Measurements from ENCODE around the gene ESYT2. TPM values are rescaled to one million over a fixed set of nuclear protein-coding genes. Genes with fewer than 3 reads are reported as not detected.
A peak's percentile ranks its signal among the peaks of the same experiment; 100 is the strongest.

ESYT2 gene
- total and polyA plus RNA-seq, 5 donors: 29.0 to 84.7 (median 51.7) TPM

DNA sequence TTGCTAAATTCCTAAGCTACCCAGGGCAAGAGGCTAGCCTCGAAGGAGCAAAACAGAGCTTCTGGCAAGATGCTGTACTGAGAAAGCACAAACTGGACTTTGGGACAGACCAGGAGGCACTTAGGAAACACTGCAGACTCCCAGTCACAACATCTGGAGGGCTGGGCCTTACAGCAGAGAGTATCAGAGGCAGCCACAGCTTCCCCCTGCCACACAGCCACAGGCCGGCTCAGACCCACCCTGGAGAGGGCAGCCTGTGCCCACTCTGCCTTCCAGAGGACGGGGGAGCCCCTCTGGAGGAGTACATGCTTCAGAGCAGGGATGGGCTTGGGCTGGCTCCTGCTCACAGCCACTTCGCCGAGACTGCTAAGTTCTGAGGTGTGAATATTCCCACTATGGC, 17.4 kb downstream of the ESYT2 start:
- DNase-seq (peak in 2 of 3 donors; percentile 56 to 64), ATAC-seq (peak; percentile 63 to 70)
- Histone ChIP-seq H3K27ac (ENCODE audit: low read length) (peak overlapping the region; percentile 34), H3K4me3 (ENCODE audit: low read length) (no peak overlapping the region), H3K4me1 (ENCODE audit: control insufficient read depth, insufficient read depth, low read length) (peaks cover 23% of the 10 kb centered on the region), H3K27me3 (ENCODE audit: control insufficient read depth, insufficient read depth) (no peaks in the 10 kb centered on the region), H3K9me3 (ENCODE audit: control insufficient read depth, low read length) (no peaks in the 10 kb centered on the region)
- 50% methylated on average over 5 of the region's 5 CpGs for WGBS
- intact Hi-C loops (cut with DNase I): no loop called here

DNA sequence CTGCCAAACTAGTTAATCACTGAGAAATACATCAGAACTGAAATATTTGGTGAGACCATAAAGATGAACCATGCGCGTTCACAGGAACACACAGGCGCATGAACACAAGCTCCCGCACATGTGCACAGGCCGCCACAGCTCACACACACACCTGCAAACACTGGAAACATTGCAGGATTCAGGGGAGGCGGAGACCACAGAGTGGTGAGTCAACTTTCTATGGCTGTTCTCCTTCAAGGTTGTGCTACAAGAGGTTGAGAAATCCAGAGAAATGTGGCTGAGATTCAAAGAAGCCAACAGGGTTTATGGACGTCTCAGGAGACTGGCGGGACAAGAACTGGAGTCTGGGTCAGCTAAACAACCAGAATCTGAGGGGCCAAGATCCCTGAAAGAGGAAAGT, 17.8 kb downstream of the ESYT2 start:
- Histone ChIP-seq H3K27ac (ENCODE audit: low read length) (peak overlapping the region; percentile 34), H3K4me3 (ENCODE audit: low read length) (no peak overlapping the region), H3K9me3 (ENCODE audit: control insufficient read depth, low read length) (no peaks in the 10 kb centered on the region), H3K27me3 (ENCODE audit: control insufficient read depth, insufficient read depth) (no peaks in the 10 kb centered on the region), H3K4me1 (ENCODE audit: control insufficient read depth, insufficient read depth, low read length) (peaks cover 23% of the 10 kb centered on the region)
- intact Hi-C loops (cut with DNase I): no loop called here
- ATAC-seq (peak; percentile 45 to 54), DNase-seq (peak in 1 of 3 donors; percentile 45)
- 86% methylated on average over 8 of the region's 8 CpGs for WGBS

DNA sequence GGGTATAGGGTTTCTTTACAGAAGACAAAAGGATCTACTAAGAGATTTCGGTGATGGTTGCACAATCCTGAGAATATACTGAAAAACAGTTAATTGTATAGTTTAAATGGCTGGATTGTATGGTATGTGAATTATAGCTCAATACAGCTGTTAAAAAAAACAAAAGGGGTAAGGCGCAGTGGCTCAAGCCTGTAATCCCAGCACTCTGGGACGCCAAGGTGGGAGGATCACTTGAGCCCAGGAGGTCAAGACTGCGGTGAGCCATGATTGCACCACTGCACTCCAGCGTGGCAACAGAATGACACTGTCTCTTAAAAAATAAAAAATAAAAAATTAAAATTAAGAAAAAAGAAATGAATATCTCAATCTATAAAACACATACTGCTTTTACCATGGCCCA, 18.5 kb downstream of the ESYT2 start:
- Histone ChIP-seq H3K27me3 (ENCODE audit: control insufficient read depth, insufficient read depth) (no peaks in the 10 kb centered on the region), H3K27ac (ENCODE audit: low read length) (no peak overlapping the region), H3K4me3 (ENCODE audit: low read length) (no peak overlapping the region), H3K4me1 (ENCODE audit: control insufficient read depth, insufficient read depth, low read length) (peaks cover 23% of the 10 kb centered on the region), H3K9me3 (ENCODE audit: control insufficient read depth, low read length) (no peaks in the 10 kb centered on the region)
- intact Hi-C loops (cut with DNase I): no loop called here
- ATAC-seq (no peak), DNase-seq (no peak)
- 95% methylated on average over 5 of the region's 5 CpGs for WGBS

DNA sequence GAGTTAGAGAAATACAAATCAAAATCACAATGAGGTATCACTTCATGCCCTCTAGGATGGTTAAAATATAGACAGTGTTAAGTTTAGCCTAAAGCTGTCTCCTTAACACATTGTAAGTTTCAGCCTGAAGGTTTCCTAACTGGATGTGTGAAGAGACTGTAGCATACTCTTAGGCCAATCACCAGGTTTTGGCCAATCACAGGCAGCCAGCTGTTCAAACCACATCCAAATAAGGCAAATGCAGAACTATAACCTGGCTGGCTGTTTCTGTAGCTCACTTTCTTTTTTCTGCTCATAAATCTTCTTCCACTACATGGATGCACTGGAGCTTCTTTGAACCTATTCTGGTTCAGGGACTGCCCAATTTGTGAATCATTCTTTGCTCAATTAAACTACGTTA, 19.7 kb downstream of the ESYT2 start:
- H3K4me1 ChIP-seq (ENCODE audit: control insufficient read depth, insufficient read depth, low read length): peaks cover 12% of the 10 kb centered on the region
- ATAC-seq (peak in 1 of 2 donors; percentile 12), DNase-seq (no peak)
- H3K4me3 ChIP-seq (ENCODE audit: low read length): no peak overlapping the region
- no peaks in the 10 kb centered on the region for H3K27me3 ChIP-seq (ENCODE audit: control insufficient read depth, insufficient read depth)
- 88% methylated on average over 1 of the region's 1 CpG for WGBS
- H3K9me3 ChIP-seq (ENCODE audit: control insufficient read depth, low read length): no peaks in the 10 kb centered on the region
- no peak overlapping the region for H3K27ac ChIP-seq (ENCODE audit: low read length)
- intact Hi-C loops (cut with DNase I): no loop called here

DNA sequence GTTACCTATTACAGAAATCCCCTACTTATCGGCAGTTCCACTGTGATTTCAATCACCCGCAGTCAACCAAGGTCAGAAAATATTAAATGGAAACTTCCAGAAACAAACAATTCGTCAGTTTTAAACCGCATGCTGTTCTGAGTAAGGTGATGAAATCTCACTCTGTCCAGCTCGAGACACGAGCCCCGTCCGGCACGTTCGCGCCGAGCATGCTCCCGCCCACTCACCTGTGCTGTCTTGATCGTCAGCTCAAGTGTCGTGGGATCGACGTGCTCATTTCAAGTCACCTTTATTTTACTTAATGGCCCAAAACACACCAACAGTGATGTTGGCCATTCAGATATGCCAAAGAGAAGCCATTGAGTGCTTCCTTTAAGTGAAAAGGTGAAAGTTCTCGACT, 21.2 kb downstream of the ESYT2 start:
- Histone ChIP-seq H3K27ac (ENCODE audit: low read length) (no peak overlapping the region), H3K27me3 (ENCODE audit: control insufficient read depth, insufficient read depth) (no peaks in the 10 kb centered on the region), H3K9me3 (ENCODE audit: control insufficient read depth, low read length) (no peaks in the 10 kb centered on the region), H3K4me3 (ENCODE audit: low read length) (no peak overlapping the region), H3K4me1 (ENCODE audit: control insufficient read depth, insufficient read depth, low read length) (peaks cover 11% of the 10 kb centered on the region)
- peak in 1 of 3 donors; percentile 59 for DNase-seq
- intact Hi-C loops (cut with DNase I): no loop called here
- whole genome bisulfite sequencing: 97% methylated on average over 18 of the region's 18 CpGs
- ATAC-seq: no peak

DNA sequence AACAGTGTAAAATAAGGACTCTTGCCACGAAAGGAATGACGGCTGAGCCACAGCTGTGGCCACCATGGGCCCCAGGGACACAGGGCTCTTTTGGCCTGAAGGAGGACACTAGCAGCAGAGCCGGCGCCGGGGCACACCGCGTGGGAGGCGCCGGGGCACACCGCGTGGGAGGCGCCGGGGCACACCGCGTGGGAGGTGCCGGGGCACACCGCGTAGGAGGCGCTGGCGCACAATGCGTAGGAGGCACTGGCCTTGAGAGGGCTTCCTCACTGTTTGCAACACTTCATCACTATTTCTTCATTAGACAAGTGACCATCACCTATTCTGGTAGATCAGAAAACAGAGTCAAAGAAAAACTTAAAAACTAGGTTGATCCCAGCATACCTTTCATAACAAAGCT, 23.4 kb downstream of the ESYT2 start:
- H3K27me3 ChIP-seq (ENCODE audit: control insufficient read depth, insufficient read depth): no peaks in the 10 kb centered on the region
- ATAC-seq: peak; percentile 21 to 38
- no peaks in the 10 kb centered on the region for H3K9me3 ChIP-seq (ENCODE audit: control insufficient read depth, low read length)
- peaks cover 1% of the 10 kb centered on the region for H3K4me1 ChIP-seq (ENCODE audit: control insufficient read depth, insufficient read depth, low read length)
- no peak overlapping the region for H3K4me3 ChIP-seq (ENCODE audit: low read length)
- H3K27ac ChIP-seq (ENCODE audit: low read length): no peak overlapping the region
- DNase-seq: peak in 1 of 3 donors; percentile 32
- WGBS: 92% methylated on average over 21 of the region's 21 CpGs
- intact Hi-C loops (cut with DNase I): no loop called here

DNA sequence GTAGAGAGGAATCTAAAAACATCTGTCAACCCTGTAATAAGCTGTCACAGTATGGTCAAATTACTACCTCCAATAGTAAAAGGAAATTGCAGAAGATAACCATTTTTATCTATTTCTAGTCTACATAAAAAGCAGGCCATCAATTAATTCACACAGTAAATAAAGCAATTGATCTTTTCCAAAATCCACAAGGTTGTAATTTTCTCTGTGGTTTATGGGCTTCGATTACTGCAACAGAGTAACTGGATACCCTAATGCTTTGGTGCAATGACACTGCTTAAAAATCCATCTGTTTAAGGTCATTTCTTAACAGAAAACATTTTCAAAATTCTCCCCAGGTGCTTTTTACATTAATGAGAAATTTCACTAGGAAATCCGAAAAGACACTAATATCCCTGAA, 23.9 kb downstream of the ESYT2 start:
- WGBS: 97% methylated on average over 2 of the region's 2 CpGs
- Histone ChIP-seq H3K4me1 (ENCODE audit: control insufficient read depth, insufficient read depth, low read length) (peaks cover under 1% of the 10 kb centered on the region), H3K27ac (ENCODE audit: low read length) (no peak overlapping the region)

DNA sequence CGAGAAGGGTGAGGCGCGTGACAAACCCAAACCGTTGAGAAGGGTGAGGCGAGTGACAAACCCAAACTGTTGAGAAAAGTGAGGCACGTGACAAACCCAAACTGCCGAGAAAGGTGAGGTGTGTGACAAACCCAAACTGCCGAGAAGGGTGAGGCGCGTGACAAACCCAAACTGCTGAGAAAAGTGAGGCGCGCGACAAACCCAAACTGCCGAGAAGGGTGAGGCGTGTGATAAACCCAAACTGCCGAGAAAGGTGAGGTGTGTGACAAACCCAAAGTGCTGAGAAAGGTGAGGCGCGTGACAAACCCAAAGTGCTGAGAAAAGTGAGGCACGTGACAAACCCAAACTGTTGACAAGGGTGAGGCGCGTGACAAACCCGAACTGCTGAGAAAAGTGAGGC, 25.0 kb downstream of the ESYT2 start:
- no peaks in the 10 kb centered on the region for H3K4me1 ChIP-seq (ENCODE audit: control insufficient read depth, insufficient read depth, low read length)
- WGBS: 93% methylated on average over 22 of the region's 22 CpGs
- DNase-seq (peak in 1 of 3 donors; percentile 32), ATAC-seq (no peak)
- H3K27me3 ChIP-seq (ENCODE audit: control insufficient read depth, insufficient read depth): no peaks in the 10 kb centered on the region
- no peak overlapping the region for H3K4me3 ChIP-seq (ENCODE audit: low read length)
- no peaks in the 10 kb centered on the region for H3K9me3 ChIP-seq (ENCODE audit: control insufficient read depth, low read length)
- intact Hi-C loops (cut with DNase I): no loop called here
- H3K27ac ChIP-seq (ENCODE audit: low read length): no peak overlapping the region

More for the DNA sequence above, 23.9 kb downstream of the ESYT2 start:
- DNase-seq (no peak), ATAC-seq (no peak)
- Histone ChIP-seq H3K27me3 (ENCODE audit: control insufficient read depth, insufficient read depth) (no peaks in the 10 kb centered on the region), H3K9me3 (ENCODE audit: control insufficient read depth, low read length) (no peaks in the 10 kb centered on the region), H3K4me3 (ENCODE audit: low read length) (no peak overlapping the region)
- intact Hi-C loops (cut with DNase I): no loop called here

DNA sequence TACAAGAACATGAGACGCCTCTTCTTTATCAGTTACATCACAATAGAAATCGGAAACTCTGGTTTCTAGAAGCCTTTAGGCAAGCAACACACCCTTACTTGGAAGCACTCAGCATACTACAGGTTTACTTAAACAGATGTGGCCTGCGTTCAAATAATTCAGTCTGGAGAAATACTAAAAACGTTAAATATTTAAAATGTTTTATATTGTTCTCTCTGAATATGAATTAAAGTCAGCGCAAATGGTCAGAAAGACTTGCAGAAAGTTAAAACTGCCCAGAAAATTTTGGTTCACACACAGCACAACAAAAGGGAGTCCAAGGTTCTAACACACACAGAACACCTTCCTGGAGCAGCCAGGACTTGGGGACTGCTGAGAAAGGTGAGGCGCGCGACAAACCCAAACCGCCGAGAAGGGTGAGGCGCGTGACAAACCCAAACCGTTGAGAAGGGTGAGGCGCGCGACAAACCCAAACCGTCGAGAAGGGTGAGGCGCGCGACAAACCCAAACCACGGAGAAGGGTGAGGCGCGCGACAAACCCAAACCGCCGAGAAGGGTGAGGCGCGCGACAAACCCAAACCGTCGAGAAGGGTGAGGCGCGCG, 25.8 kb downstream of the ESYT2 start:
- ATAC-seq: no peak
- H3K4me1 ChIP-seq (ENCODE audit: control insufficient read depth, insufficient read depth, low read length): no peaks in the 10 kb centered on the region
- no peaks in the 10 kb centered on the region for H3K9me3 ChIP-seq (ENCODE audit: control insufficient read depth, low read length)
- H3K27ac ChIP-seq (ENCODE audit: low read length): no peak overlapping the region
- no peak overlapping the region for H3K4me3 ChIP-seq (ENCODE audit: low read length)
- WGBS: 78% methylated on average over 35 of the region's 35 CpGs
- intact Hi-C loops (cut with DNase I): no loop called here
- no peak for DNase-seq
- no peaks in the 10 kb centered on the region for H3K27me3 ChIP-seq (ENCODE audit: control insufficient read depth, insufficient read depth)

DNA sequence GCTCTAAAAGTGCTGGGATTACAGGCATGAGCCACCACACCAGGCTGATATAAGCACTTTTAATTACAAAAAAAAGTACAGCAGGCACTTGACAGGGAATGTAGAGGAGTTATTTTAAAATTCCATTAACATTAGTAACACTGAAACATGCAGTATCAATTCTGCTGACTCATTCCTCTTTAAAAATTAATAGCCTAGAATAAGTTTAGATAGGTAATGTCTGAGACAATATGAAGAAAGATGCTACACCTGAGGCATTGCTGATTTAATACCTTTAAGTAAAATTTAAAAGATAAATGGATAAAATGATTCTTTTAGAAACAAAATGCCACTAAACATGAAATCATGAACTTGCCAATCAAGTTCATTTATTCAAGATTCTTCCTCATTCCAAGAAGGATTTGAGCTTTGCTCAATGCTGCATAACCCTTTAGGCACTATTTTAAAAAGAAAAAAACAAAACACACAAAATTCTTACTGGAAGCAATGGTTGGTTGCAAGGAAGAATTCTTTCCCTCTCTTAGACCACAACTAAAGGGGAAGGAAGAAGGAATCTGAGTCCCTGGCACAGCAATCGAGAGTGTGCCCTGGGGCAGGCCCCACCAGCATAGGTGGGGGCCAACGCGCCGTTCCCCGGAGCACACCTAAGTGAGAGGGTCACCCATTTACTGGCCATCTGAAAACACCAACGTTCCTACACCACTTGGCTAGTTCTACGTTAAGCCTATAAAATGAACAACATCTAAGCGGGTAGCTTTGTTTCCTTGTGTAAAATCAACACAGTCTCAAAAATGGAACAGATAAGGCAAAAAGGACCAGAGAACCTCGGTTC, 26.6 kb downstream of the ESYT2 start:
- whole genome bisulfite sequencing: 81% methylated on average over 9 of the region's 9 CpGs

DNA sequence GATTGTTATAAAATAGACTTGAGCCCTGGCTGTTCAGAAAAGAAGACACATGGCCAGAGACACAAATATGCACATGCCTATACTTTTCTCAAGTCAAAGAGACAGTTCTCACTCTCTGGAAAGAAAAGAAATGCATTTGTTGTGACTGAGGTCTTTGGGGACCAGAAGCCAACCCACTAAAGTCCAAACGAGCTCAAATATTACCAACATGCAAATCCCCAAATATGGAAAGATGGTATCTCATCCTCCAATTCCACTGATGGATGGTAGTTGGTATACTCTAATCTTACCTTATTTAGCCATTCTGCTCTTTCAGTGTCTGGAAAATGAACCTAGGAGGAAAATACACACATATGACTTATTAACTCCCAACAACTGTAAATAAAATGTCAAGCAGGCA, 30.6 kb downstream of the ESYT2 start:
- Histone ChIP-seq H3K9me3 (ENCODE audit: control insufficient read depth, low read length) (no peaks in the 10 kb centered on the region), H3K27me3 (ENCODE audit: control insufficient read depth, insufficient read depth) (no peaks in the 10 kb centered on the region), H3K27ac (ENCODE audit: low read length) (no peak overlapping the region), H3K4me3 (ENCODE audit: low read length) (no peak overlapping the region), H3K4me1 (ENCODE audit: control insufficient read depth, insufficient read depth, low read length) (no peaks in the 10 kb centered on the region)
- ATAC-seq (no peak), DNase-seq (no peak)
- intact Hi-C loops (cut with DNase I): no loop called here
- 43% methylated on average over 1 of the region's 1 CpG for WGBS

More for the DNA sequence above, 26.6 kb downstream of the ESYT2 start:
- ATAC-seq (peak; percentile 33 to 38), DNase-seq (no peak)
- intact Hi-C loops (cut with DNase I): no loop called here
- Histone ChIP-seq H3K4me1 (ENCODE audit: control insufficient read depth, insufficient read depth, low read length) (no peaks in the 10 kb centered on the region), H3K9me3 (ENCODE audit: control insufficient read depth, low read length) (no peaks in the 10 kb centered on the region), H3K27me3 (ENCODE audit: control insufficient read depth, insufficient read depth) (no peaks in the 10 kb centered on the region), H3K4me3 (ENCODE audit: low read length) (no peak overlapping the region), H3K27ac (ENCODE audit: low read length) (no peak overlapping the region)
